CD4-positive, CD25-positive, alpha-beta regulatory T cell (primary cell): ENCODE results near the gene ANKRD30BL. TPM values are rescaled to one million over a fixed set of nuclear protein-coding genes. Genes with fewer than 3 reads are reported as not detected.
"Not testable (repeated sequence)": the region's sequence is repeated elsewhere in the genome, so short reads cannot be mapped to it uniquely, and the experiment has no call there.

Experiments
- ATAC-seq, 2 donors: fragments of 150-1000 bp; cut with Tn5 transposase; one replicate each; pipeline ENCODE4 v1.10.0; 2021; ENCODE audit warnings: low read depth in 2 of 2, moderate number of reproducible peaks in 2 of 2, moderate library complexity in 1 of 2
- DNase-seq, 3 donors: peaks; one replicate each; pipeline versions ENCODE4 v3.0.0 to v3.0.0-alpha.2; 2012 to 2022; ENCODE audit warnings: mixed read lengths in 1 of 3
- H3K27ac ChIP-seq: one replicate; pipeline ENCODE4 v1.7.0; 2013; ENCODE audit warnings: mild to moderate bottlenecking, low read length; ENCODE audit not compliant: insufficient read depth, poor library complexity, severe bottlenecking
- H3K27me3 ChIP-seq: one replicate; pipeline ENCODE4 v1.7.0; 2013; ENCODE audit warnings: low read length; ENCODE audit not compliant: control insufficient read depth, insufficient read depth
- H3K36me3 ChIP-seq: one replicate; pipeline ENCODE4 v1.7.0; 2013; ENCODE audit warnings: mild to moderate bottlenecking, low read length, moderate library complexity; ENCODE audit not compliant: control insufficient read depth, insufficient read depth
- H3K4me1 ChIP-seq: 2 replicates; pipeline ENCODE4 v1.7.0; 2013; ENCODE audit warnings: mild to moderate bottlenecking, low read length; ENCODE audit not compliant: insufficient read depth, control insufficient read depth, poor library complexity, severe bottlenecking
- H3K4me3 ChIP-seq: one replicate; pipeline ENCODE4 v1.7.0; 2013; ENCODE audit warnings: low read depth, mild to moderate bottlenecking, low read length, moderate library complexity
- H3K9me3 ChIP-seq, 2 experiments: 1 replicate in 1 of 2; 2 replicates in 1 of 2; pipeline ENCODE4 v1.7.0; 2013; ENCODE audit warnings: low read length in 2 of 2, mild to moderate bottlenecking in 1 of 2, moderate library complexity in 1 of 2; ENCODE audit not compliant: control insufficient read depth in 2 of 2
- H3K27ac Mint-ChIP-seq, 3 donors: one replicate each; pipeline ENCODE4 v1.8.0; 2020 to 2022; ENCODE audit warnings: mild to moderate bottlenecking in 3 of 3, mixed read lengths in 3 of 3, moderate library complexity in 2 of 3
- H3K27me3 Mint-ChIP-seq: one replicate; pipeline ENCODE4 v1.8.0; 2022; ENCODE audit warnings: mild to moderate bottlenecking, mixed read lengths
- H3K36me3 Mint-ChIP-seq: one replicate; pipeline ENCODE4 v1.8.0; 2020; ENCODE audit warnings: mixed read lengths
- H3K4me1 Mint-ChIP-seq, 4 donors: one replicate each; pipeline ENCODE4 v1.8.0; 2020 to 2022; ENCODE audit warnings: mixed read lengths in 4 of 4, mild to moderate bottlenecking in 1 of 4
- H3K4me3 Mint-ChIP-seq, 4 donors: one replicate each; pipeline ENCODE4 v1.8.0; 2020 to 2022; ENCODE audit warnings: mild to moderate bottlenecking in 4 of 4, mixed read lengths in 4 of 4, moderate library complexity in 3 of 4
- H3K9me3 Mint-ChIP-seq, 7 donors: one replicate each; pipeline ENCODE4 v1.8.0; 2020 to 2022; ENCODE audit warnings: mixed read lengths in 7 of 7, mild to moderate bottlenecking in 3 of 7, moderate library complexity in 2 of 7
- polyA plus RNA-seq, 4 donors: library from polyadenylated mRNA; unstranded; fragments of 300-500 nt; fragmentation: Illumina TruSeq; gene quantifications; one replicate each; pipeline ENCODE4 v1.2.3, GENCODE V29; 2021
- total RNA-seq: library from RNA; stranded (reverse); gene quantifications from one replicate; pipeline ENCODE4 v1.2.3, GENCODE V29; 2022

The ANKRD30BL gene, protein sequence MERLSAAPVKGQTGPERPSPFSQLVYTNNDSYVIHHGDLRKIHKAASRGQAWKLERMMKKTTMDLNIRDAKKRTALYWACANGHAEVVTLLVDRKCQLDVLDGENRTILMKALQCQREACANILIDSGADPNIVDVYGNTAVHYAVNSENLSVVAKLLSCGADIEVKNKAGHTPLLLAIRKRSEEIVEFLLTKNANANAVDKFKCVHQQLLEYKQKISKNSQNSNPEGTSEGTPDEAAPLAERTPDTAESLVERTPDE
- total RNA-seq (not detected), polyA plus RNA-seq (not detected)

DNA sequence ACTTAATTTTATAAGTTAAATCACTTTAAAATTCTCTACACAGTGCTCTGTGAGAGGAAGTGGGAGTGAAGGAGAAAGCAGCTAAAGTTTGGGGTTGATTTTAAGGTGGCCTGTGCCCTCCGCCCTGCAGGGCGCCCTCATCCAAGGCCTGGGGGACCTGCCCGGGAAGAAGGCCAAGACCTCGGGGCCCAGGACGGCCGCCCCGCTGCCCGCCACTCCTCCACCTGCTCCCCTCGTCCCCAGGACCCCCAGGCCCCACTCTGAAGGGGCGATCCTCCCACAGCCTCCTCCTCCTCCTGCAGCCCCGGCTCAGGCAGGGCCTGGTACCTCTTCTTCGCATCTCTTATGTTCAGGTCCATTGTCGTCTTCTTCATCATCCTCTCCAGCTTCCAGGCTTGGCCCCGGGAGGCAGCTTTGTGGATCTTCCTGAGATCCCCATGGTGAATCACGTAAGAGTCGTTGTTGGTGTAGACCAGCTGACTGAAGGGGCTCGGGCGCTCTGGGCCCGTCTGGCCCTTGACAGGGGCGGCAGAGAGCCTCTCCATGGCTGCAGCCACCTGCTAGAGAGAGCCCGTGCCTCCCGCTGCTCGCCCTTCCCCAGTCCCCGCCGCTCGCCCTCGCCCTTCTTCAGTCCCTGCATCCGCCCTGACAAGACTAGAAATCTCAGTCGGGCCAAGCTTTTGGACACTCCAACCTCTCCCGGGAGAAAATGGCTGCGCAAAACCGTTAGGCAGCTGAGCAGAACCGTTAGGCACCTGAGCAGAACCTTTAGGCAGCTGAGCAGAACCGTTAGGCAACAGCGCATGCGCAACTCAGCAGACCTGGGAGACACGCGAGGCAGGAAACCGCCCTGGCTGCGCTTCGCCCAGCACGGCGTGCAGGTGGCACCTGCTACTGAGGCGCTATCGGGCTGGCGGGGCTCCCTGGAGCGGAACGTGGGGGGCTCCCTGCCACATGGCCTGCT is at the start of gene ANKRD30BL:
Gene ANKRD30BL (minus strand): TSS at position 792 of the 964 bp plus-strand sequence. CDS start 247 bp downstream, at position 545.
- H3K9me3 ChIP-seq, ATAC-seq, H3K4me1 ChIP-seq, H3K36me3 ChIP-seq, H3K27ac Mint-ChIP-seq, H3K4me1 Mint-ChIP-seq, H3K36me3 Mint-ChIP-seq, H3K27me3 Mint-ChIP-seq, H3K27ac ChIP-seq, DNase-seq, H3K4me3 Mint-ChIP-seq, H3K27me3 ChIP-seq, H3K9me3 Mint-ChIP-seq, H3K4me3 ChIP-seq: not testable (repeated sequence)

DNA sequence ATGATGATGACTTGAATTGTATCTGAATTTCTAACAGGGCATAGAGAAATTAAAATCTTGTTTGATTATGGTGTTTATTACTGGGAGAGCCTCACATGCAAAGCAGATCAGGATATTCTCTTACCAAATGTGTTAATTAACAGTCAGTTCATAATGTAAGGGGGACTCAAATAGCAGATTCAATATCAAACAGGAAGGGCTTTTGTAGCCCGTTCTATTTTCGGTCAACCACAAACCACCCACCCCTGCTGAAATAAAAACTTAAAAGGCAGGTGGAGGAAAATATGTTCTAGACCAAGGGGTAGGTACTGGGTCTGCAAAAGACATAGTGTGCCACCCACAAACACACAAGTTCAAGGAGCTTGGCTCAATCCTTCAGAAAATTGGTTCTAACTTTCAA is 41.1 kb upstream of the ANKRD30BL start:
- H3K9me3 Mint-ChIP-seq, H3K4me1 ChIP-seq, H3K36me3 Mint-ChIP-seq, DNase-seq, H3K36me3 ChIP-seq, H3K27me3 ChIP-seq, H3K4me1 Mint-ChIP-seq, H3K27ac Mint-ChIP-seq, H3K9me3 ChIP-seq, H3K4me3 ChIP-seq, H3K27me3 Mint-ChIP-seq, H3K27ac ChIP-seq, H3K4me3 Mint-ChIP-seq, ATAC-seq: not testable (repeated sequence)

DNA sequence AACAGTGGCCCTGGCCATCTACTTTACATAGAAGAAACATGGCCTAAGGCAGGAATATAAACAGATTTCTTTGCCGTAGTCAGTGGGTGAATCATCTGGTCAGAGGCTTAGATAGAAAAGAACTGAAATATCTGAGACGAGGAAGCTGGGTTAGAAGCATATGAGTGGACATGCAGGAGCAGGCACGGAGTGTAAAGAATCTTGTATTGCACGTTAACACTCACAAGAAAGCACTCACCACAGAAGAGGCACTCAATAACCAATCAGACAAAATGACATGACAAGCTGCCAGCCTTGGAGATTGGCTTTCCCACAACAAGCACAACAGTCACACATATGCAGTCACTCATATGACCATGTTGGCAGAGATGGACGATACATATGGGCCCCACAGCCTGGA is 31.1 kb upstream of the ANKRD30BL start:
- H3K4me1 Mint-ChIP-seq, H3K9me3 Mint-ChIP-seq, H3K4me1 ChIP-seq, H3K4me3 Mint-ChIP-seq, H3K9me3 ChIP-seq, H3K27me3 ChIP-seq, ATAC-seq, H3K27ac ChIP-seq, H3K4me3 ChIP-seq, H3K27ac Mint-ChIP-seq, H3K27me3 Mint-ChIP-seq, H3K36me3 Mint-ChIP-seq, DNase-seq, H3K36me3 ChIP-seq: not testable (repeated sequence)

DNA sequence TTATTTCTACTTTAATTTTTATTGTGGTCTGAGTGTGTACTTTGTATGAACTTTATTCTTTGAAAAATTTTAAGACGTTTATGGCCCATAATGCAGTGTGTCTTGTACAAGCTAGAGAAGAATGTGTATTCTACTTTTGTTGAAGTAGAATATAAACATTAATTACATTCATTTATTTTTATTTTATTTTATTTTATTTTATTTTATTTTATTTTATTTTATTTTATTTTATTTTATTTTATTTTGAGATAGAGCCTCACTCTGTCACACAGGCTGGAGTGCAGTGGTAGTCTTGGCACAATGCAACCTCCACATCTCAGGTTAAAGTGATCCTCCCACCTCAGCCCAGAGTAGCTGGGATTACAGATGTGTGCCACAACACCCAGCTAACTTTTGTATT is 5.3 kb upstream of the ANKRD30BL start:
- not testable (repeated sequence) for H3K27ac ChIP-seq, H3K9me3 Mint-ChIP-seq, H3K36me3 ChIP-seq, H3K4me1 ChIP-seq, H3K9me3 ChIP-seq, H3K27me3 Mint-ChIP-seq, H3K4me3 Mint-ChIP-seq, H3K4me1 Mint-ChIP-seq, H3K4me3 ChIP-seq, H3K27me3 ChIP-seq, H3K27ac Mint-ChIP-seq, H3K36me3 Mint-ChIP-seq, ATAC-seq, DNase-seq

DNA sequence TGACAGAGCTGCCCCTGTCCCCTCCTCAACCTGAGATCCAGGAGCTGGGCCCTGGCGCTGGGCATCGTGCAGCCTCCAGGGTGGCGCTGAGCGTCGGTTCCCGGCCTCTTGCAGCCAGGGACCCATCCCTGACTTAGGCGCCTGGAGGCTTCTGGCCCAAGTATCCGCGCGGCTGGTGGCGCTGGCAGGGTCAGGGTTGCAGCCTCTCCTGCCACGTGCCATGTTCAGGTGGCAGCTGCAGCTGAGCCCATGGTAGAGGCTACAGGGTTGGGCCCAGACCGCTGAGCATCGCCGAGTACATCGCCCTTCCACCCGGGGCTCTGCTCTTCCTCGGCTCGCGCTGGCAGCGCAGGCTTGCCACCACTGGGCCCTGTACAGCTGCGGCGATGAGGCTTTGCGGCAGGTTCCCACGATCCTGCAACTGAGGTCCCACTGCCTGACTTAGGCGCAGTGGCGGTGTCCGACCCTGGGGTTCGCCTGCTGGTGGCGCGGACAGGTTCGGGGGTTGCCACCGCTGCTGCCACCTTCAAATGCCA is 441 bp upstream of the ANKRD30BL start:
- H3K4me1 ChIP-seq, H3K27ac Mint-ChIP-seq, H3K36me3 ChIP-seq, H3K9me3 Mint-ChIP-seq, H3K9me3 ChIP-seq, H3K4me3 Mint-ChIP-seq, H3K27ac ChIP-seq, H3K27me3 Mint-ChIP-seq, H3K4me1 Mint-ChIP-seq, ATAC-seq, H3K4me3 ChIP-seq, H3K36me3 Mint-ChIP-seq, H3K27me3 ChIP-seq, DNase-seq: not testable (repeated sequence)

DNA sequence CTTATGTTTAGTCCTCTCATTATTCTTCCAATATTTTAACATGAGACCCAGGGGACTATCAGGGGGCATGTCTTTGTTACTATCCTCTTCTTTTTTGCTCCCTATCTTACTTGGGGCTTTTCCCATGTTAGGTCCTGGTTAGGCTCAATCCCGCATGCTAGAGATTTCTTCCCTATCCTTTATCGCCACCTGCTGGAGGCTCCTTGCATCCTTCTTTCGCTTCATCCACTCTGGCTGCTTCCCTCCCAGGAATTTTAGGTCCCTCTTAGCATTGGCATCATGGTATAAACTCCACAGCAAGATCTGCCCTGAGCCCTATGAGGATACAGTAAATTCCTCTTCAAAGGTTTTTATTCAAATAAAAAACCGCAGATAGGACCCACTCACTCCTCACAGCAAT is 15.0 kb downstream of the ANKRD30BL start:
- not testable (repeated sequence) for H3K27ac ChIP-seq, H3K27me3 ChIP-seq, H3K4me1 ChIP-seq, H3K36me3 Mint-ChIP-seq, H3K4me3 Mint-ChIP-seq, H3K4me1 Mint-ChIP-seq, ATAC-seq, H3K4me3 ChIP-seq, H3K9me3 Mint-ChIP-seq, H3K9me3 ChIP-seq, H3K36me3 ChIP-seq, H3K27me3 Mint-ChIP-seq, H3K27ac Mint-ChIP-seq
- peak in 1 of 3 donors; percentile 11 for DNase-seq
